ENCODE results near the gene PRICKLE4.

Gene PRICKLE4

GRCh38 chr6:41780551-41781365 is at the start of gene PRICKLE4:
Gene PRICKLE4, plus strand, starts transcription at chr6:41780782. Its CDS starts 2,692 bp downstream, at chr6:41783474.
- H3K27ac Mint-ChIP-seq = peak within 1 kb of the TSS; percentile 82
- peak; percentile 37 for DNase-seq
- H3K9me3 Mint-ChIP-seq = no peaks in the 10 kb centered on the region
- peaks cover 13% of the 10 kb centered on the region for H3K36me3 Mint-ChIP-seq (ENCODE audit: low read depth)
- peaks cover 10% of the 10 kb centered on the region for H3K27me3 Mint-ChIP-seq
- peaks cover 15% of the 10 kb centered on the region for H3K4me1 Mint-ChIP-seq (ENCODE audit: low read depth)
- H3K4me3 Mint-ChIP-seq = peak within 1 kb of the TSS; percentile 85

- H3K27ac Mint-ChIP-seq = no peak overlapping the region
- no peaks in the 10 kb centered on the region for H3K9me3 Mint-ChIP-seq
- H3K4me1 Mint-ChIP-seq (ENCODE audit: low read depth) = peaks cover 47% of the 10 kb centered on the region
- no peaks in the 10 kb centered on the region for H3K36me3 Mint-ChIP-seq (ENCODE audit: low read depth)
- H3K4me3 Mint-ChIP-seq = no peak overlapping the region
- H3K27me3 Mint-ChIP-seq = no peaks in the 10 kb centered on the region
- no peak for DNase-seq
Measured at GRCh38 chr6:41731561-41732086, 49.0 kb upstream of the PRICKLE4 start.

GRCh38 chr6:41732149-41732548 is 48.4 kb upstream of the PRICKLE4 start:
- Mint-ChIP-seq H3K9me3 (no peaks in the 10 kb centered on the region), H3K4me1 (ENCODE audit: low read depth) (peaks cover 42% of the 10 kb centered on the region), H3K4me3 (peak overlapping the region; percentile 81), H3K36me3 (ENCODE audit: low read depth) (no peaks in the 10 kb centered on the region), H3K27me3 (no peaks in the 10 kb centered on the region), H3K27ac (peak overlapping the region; percentile 50)
- DNase-seq = no peak

- peaks cover 42% of the 10 kb centered on the region for H3K4me1 Mint-ChIP-seq (ENCODE audit: low read depth)
- no peaks in the 10 kb centered on the region for H3K9me3 Mint-ChIP-seq
- peak overlapping the region; percentile 81 for H3K4me3 Mint-ChIP-seq
- H3K27ac Mint-ChIP-seq = peak overlapping the region; percentile 50
- H3K36me3 Mint-ChIP-seq (ENCODE audit: low read depth) = no peaks in the 10 kb centered on the region
- no peaks in the 10 kb centered on the region for H3K27me3 Mint-ChIP-seq
- DNase-seq = peak; percentile 70
Measured at GRCh38 chr6:41732591-41733359, 47.8 kb upstream of the PRICKLE4 start.

- no peak for DNase-seq
- Mint-ChIP-seq H3K36me3 (ENCODE audit: low read depth) (no peaks in the 10 kb centered on the region), H3K4me1 (ENCODE audit: low read depth) (peaks cover 42% of the 10 kb centered on the region), H3K4me3 (peak overlapping the region; percentile 81), H3K27me3 (no peaks in the 10 kb centered on the region), H3K9me3 (no peaks in the 10 kb centered on the region), H3K27ac (peak overlapping the region; percentile 50)
Measured at GRCh38 chr6:41733360-41733706, 47.2 kb upstream of the PRICKLE4 start.

GRCh38 chr6:41733707-41734665 is 46.6 kb upstream of the PRICKLE4 start:
- Mint-ChIP-seq H3K9me3 (no peaks in the 10 kb centered on the region), H3K27ac (peak overlapping the region; percentile 50), H3K36me3 (ENCODE audit: low read depth) (no peaks in the 10 kb centered on the region), H3K4me3 (peak overlapping the region; percentile 81), H3K4me1 (ENCODE audit: low read depth) (peaks cover 42% of the 10 kb centered on the region), H3K27me3 (no peaks in the 10 kb centered on the region)
- DNase-seq = peak; percentile 72

GRCh38 chr6:41734666-41735426 is 45.7 kb upstream of the PRICKLE4 start:
- peak; percentile 80 for DNase-seq
- peak overlapping the region; percentile 75 for H3K4me3 Mint-ChIP-seq
- peaks cover 39% of the 10 kb centered on the region for H3K4me1 Mint-ChIP-seq (ENCODE audit: low read depth)
- peak overlapping the region; percentile 18 for H3K27ac Mint-ChIP-seq
- no peaks in the 10 kb centered on the region for H3K36me3 Mint-ChIP-seq (ENCODE audit: low read depth)
- no peaks in the 10 kb centered on the region for H3K9me3 Mint-ChIP-seq
- H3K27me3 Mint-ChIP-seq = no peaks in the 10 kb centered on the region

- Mint-ChIP-seq H3K4me3 (peak within 1 kb of the TSS; percentile 75), H3K9me3 (no peaks in the 10 kb centered on the region), H3K27me3 (no peaks in the 10 kb centered on the region), H3K36me3 (ENCODE audit: low read depth) (no peaks in the 10 kb centered on the region), H3K4me1 (ENCODE audit: low read depth) (peaks cover 33% of the 10 kb centered on the region), H3K27ac (peak within 1 kb of the TSS; percentile 57)
- DNase-seq = peak; percentile 98
Measured at GRCh38 chr6:41735427-41736185, 45.0 kb upstream of the PRICKLE4 start, which contains the start of gene TFEB. Gene TFEB, minus strand, starts transcription at chr6:41735608. Its CDS starts 44,395 bp downstream, at chr6:41691213.

GRCh38 chr6:41736186-41736733 is 44.3 kb upstream of the PRICKLE4 start:
- no peaks in the 10 kb centered on the region for H3K9me3 Mint-ChIP-seq
- DNase-seq = no peak

GRCh38 chr6:41736800-41737555 is 43.6 kb upstream of the PRICKLE4 start:
- H3K36me3 Mint-ChIP-seq (ENCODE audit: low read depth) = no peaks in the 10 kb centered on the region
- peaks cover 21% of the 10 kb centered on the region for H3K4me1 Mint-ChIP-seq (ENCODE audit: low read depth)
- no peak for DNase-seq
- H3K4me3 Mint-ChIP-seq = no peak overlapping the region
- H3K27ac Mint-ChIP-seq = no peak overlapping the region
- H3K27me3 Mint-ChIP-seq = no peaks in the 10 kb centered on the region
- no peaks in the 10 kb centered on the region for H3K9me3 Mint-ChIP-seq

More at GRCh38 chr6:41736186-41736733, 44.3 kb upstream of the PRICKLE4 start:
- peaks cover 26% of the 10 kb centered on the region for H3K4me1 Mint-ChIP-seq (ENCODE audit: low read depth)
- no peaks in the 10 kb centered on the region for H3K27me3 Mint-ChIP-seq
- no peaks in the 10 kb centered on the region for H3K36me3 Mint-ChIP-seq (ENCODE audit: low read depth)
- H3K27ac Mint-ChIP-seq = no peak overlapping the region
- no peak overlapping the region for H3K4me3 Mint-ChIP-seq

GRCh38 chr6:41737591-41738130 is 42.9 kb upstream of the PRICKLE4 start:
- Mint-ChIP-seq H3K27ac (no peak overlapping the region), H3K27me3 (no peaks in the 10 kb centered on the region), H3K4me3 (no peak overlapping the region), H3K36me3 (ENCODE audit: low read depth) (no peaks in the 10 kb centered on the region), H3K4me1 (ENCODE audit: low read depth) (peaks cover 17% of the 10 kb centered on the region), H3K9me3 (no peaks in the 10 kb centered on the region)
- no peak for DNase-seq

GRCh38 chr6:41739041-41739440 is 41.5 kb upstream of the PRICKLE4 start:
- H3K27me3 Mint-ChIP-seq = no peaks in the 10 kb centered on the region
- H3K9me3 Mint-ChIP-seq = no peaks in the 10 kb centered on the region
- peaks cover 4% of the 10 kb centered on the region for H3K4me1 Mint-ChIP-seq (ENCODE audit: low read depth)
- DNase-seq = no peak
- no peaks in the 10 kb centered on the region for H3K36me3 Mint-ChIP-seq (ENCODE audit: low read depth)
- H3K4me3 Mint-ChIP-seq = no peak overlapping the region
- no peak overlapping the region for H3K27ac Mint-ChIP-seq
